SK-N-SH (cell line): ENCODE measurements around the gene HSF4. TPM values are rescaled to one million over a fixed set of nuclear protein-coding genes. Genes with fewer than 3 reads are reported as not detected.
A peak's percentile ranks its signal among the peaks of the same experiment; 100 is the strongest.

Experiments used
- CTCF ChIA-PET: fragments of 300-600, 350-600 bp; formaldehyde crosslinking; extraction: SDS; loops from one replicate; lab custom pipeline; 2021; lab: Yijun Ruan, JAX
- POLR2A ChIA-PET: fragments of 350-600 bp; sonication (Branson Sonifier 250); formaldehyde crosslinking; extraction: SDS; loops from one replicate; lab custom pipeline; 2020; ENCODE audit warnings: antibody characterized with exemption, inconsistent platforms; lab: Yijun Ruan, JAX
- DNase-seq: peaks from one replicate; pipeline ENCODE4 v3.0.0; 2012
- H2AFZ ChIP-seq: fragments of 200-600 bp; sonication (generic); 2 replicates; pipeline ENCODE4 v1.8.1; 2016; ENCODE audit warnings: antibody characterized with exemption, mild to moderate bottlenecking, low read depth
- H3F3A ChIP-seq: fragments of 200-600 bp; sonication (generic); replicated peaks from 2 replicates; pipeline ENCODE3; 2016; ENCODE audit warnings: antibody characterized with exemption, mild to moderate bottlenecking; ENCODE audit not compliant: insufficient read depth
- H3K27ac ChIP-seq, 2 experiments: fragments of 200-500 bp in 1 of 2; fragments of 200-600 bp in 1 of 2; sonication (Bioruptor generic) in 1 of 2; sonication (generic), shearing (Covaris generic) in 1 of 2; 2 replicates each; pipeline versions ENCODE4 v1.5.1 to v1.6.1; 2014 to 2016; ENCODE audit warnings: low read depth in 2 of 2, inconsistent platforms in 1 of 2, low read length in 1 of 2, mild to moderate bottlenecking in 1 of 2, mixed read lengths in 1 of 2
- H3K27me3 ChIP-seq: fragments of 200-600 bp; sonication (generic), shearing (Covaris generic); 2 replicates; pipeline ENCODE4 v1.6.1; 2016; ENCODE audit warnings: mixed run types; ENCODE audit not compliant: insufficient read depth
- H3K36me3 ChIP-seq, 2 experiments: fragments of 200-500 bp in 1 of 2; fragments of 200-600 bp in 1 of 2; sonication (Bioruptor generic) in 1 of 2; sonication (generic) in 1 of 2; replicated peaks in 1 of 2; 2 replicates each; pipeline versions ENCODE3 to v1.5.1; 2014 to 2016; ENCODE audit warnings: low read length in 1 of 2, mild to moderate bottlenecking in 1 of 2; ENCODE audit not compliant: insufficient read depth in 2 of 2, control insufficient read depth in 1 of 2
- H3K4me1 ChIP-seq, 2 experiments: fragments of 200-500 bp in 1 of 2; fragments of 200-600 bp in 1 of 2; sonication (Bioruptor generic) in 1 of 2; sonication (generic), shearing (Covaris generic) in 1 of 2; 2 replicates each; pipeline versions ENCODE4 v1.5.1 to v1.6.1; 2014 to 2016; ENCODE audit warnings: low read depth in 1 of 2, low read length in 1 of 2, mixed run types in 1 of 2; ENCODE audit not compliant: insufficient read depth in 2 of 2, control insufficient read depth in 1 of 2
- H3K4me2 ChIP-seq: fragments of 200-600 bp; sonication (generic), shearing (Covaris generic); 2 replicates; pipeline ENCODE4 v1.6.1; 2017; ENCODE audit warnings: mixed run types
- H3K4me3 ChIP-seq, 2 experiments: fragments of 200-500 bp in 1 of 2; fragments of 200-600 bp in 1 of 2; sonication (Bioruptor generic) in 1 of 2; sonication (generic), shearing (Covaris generic) in 1 of 2; 2 replicates each; pipeline versions ENCODE4 v1.5.1 to v1.8.1; 2014 to 2016; ENCODE audit warnings: low read depth in 2 of 2, inconsistent platforms in 1 of 2, low read length in 1 of 2, mild to moderate bottlenecking in 1 of 2, mixed read lengths in 1 of 2, moderate library complexity in 1 of 2
- H3K79me2 ChIP-seq: fragments of 200-600 bp; sonication (generic); 2 replicates; pipeline ENCODE4 v1.8.1; 2017; ENCODE audit warnings: mild to moderate bottlenecking; ENCODE audit not compliant: insufficient read depth
- H3K9ac ChIP-seq: fragments of 200-600 bp; sonication (generic); 2 replicates; pipeline ENCODE4 v1.6.1; 2017; ENCODE audit warnings: mixed run types
- H3K9me2 ChIP-seq: fragments of 200-600 bp; sonication (generic); 2 replicates; pipeline ENCODE4 v1.6.1; 2017; ENCODE audit warnings: mixed run types
- H3K9me3 ChIP-seq: fragments of 200-600 bp; sonication (generic); 2 replicates; pipeline ENCODE4 v1.6.1; 2017; ENCODE audit warnings: mixed run types, mild to moderate bottlenecking, moderate library complexity
- H4K20me1 ChIP-seq: fragments of 200-600 bp; sonication (generic); 2 replicates; pipeline ENCODE4 v1.6.1; 2017; ENCODE audit warnings: mild to moderate bottlenecking, mixed run types; ENCODE audit not compliant: insufficient read depth
- CHD2 ChIP-seq: fragments of 150-350 bp; IDR thresholded peaks from 2 replicates; pipeline ENCODE4 v1.6.1; 2018; ENCODE audit warnings: low read length; ENCODE audit not compliant: partially characterized antibody
- ELF1 ChIP-seq: IDR thresholded peaks from 2 replicates; pipeline ENCODE4 v1.4.0; 2012
- EP300 ChIP-seq, 2 experiments: IDR thresholded peaks; 2 replicates each; pipeline versions ENCODE4 v1.4.0 to v1.6.1; 2012; ENCODE audit warnings: borderline replicate concordance in 1 of 2, low read depth in 1 of 2, low read length in 1 of 2
- EZH2phosphoT487 ChIP-seq: fragments of 200-600 bp; sonication (generic); IDR thresholded peaks from 2 replicates; pipeline ENCODE4 v1.6.1; 2017; ENCODE audit warnings: low read depth, mixed run types, mild to moderate bottlenecking, antibody characterized with exemption, moderate library complexity, borderline replicate concordance
- FOXJ3 ChIP-seq: sonication (generic); formaldehyde crosslinking; IDR thresholded peaks from 2 replicates; pipeline ENCODE4 v1.5.1; 2020; ENCODE audit warnings: mild to moderate bottlenecking, missing genetic modification reagents
- FOXM1 ChIP-seq: IDR thresholded peaks from 2 replicates; pipeline ENCODE4 v1.4.0; 2012; ENCODE audit warnings: low read depth, mild to moderate bottlenecking
- MEF2A ChIP-seq: IDR thresholded peaks from 2 replicates; pipeline ENCODE4 v1.4.0; 2012; ENCODE audit warnings: low read depth, borderline replicate concordance
- NFIC ChIP-seq: IDR thresholded peaks from 2 replicates; pipeline ENCODE4 v1.4.0; 2012; ENCODE audit warnings: borderline replicate concordance
- RCOR1 ChIP-seq: fragments of 150-350 bp; IDR thresholded peaks from 2 replicates; pipeline ENCODE4 v1.6.1; 2017; ENCODE audit warnings: antibody characterized with exemption, low read length
- RXRA ChIP-seq: IDR thresholded peaks from 2 replicates; pipeline ENCODE4 v1.4.0; 2012; ENCODE audit warnings: low read depth, mild to moderate bottlenecking, borderline replicate concordance
- SMC3 ChIP-seq: IDR thresholded peaks from 2 replicates; pipeline ENCODE4 v1.6.1; 2012; ENCODE audit warnings: low read depth, low read length, improper control_type of control experiment
- TCF12 ChIP-seq: IDR thresholded peaks from 2 replicates; pipeline ENCODE4 v1.4.0; 2012
- TEAD4 ChIP-seq: IDR thresholded peaks from 2 replicates; pipeline ENCODE4 v1.4.0; 2012; ENCODE audit warnings: mild to moderate bottlenecking, borderline replicate concordance; ENCODE audit not compliant: insufficient read depth
- YY1 ChIP-seq: IDR thresholded peaks from 2 replicates; pipeline ENCODE4 v1.4.0; 2012; ENCODE audit warnings: low read depth, mild to moderate bottlenecking
- WGBS: methylation state at CpG from one replicate; pipeline ENCODE4 v1.1.6; 2017; ENCODE audit warnings: low lambda C conversion rate; 5-methylcytosine and 5-hydroxymethylcytosine counted together
- polyA plus RNA-seq, 3 experiments: library from polyadenylated mRNA; depleted of rRNA; stranded (reverse); fragments of >200 nt; gene quantifications; 2 replicates each; pipeline ENCODE4 v1.2.3, GENCODE V29; 2012
- TF ChIP-seq, protein P1 (sequence below): fragments of 150-350 bp; IDR thresholded peaks from 2 replicates; pipeline ENCODE4 v1.6.1; 2017; ENCODE audit warnings: antibody characterized with exemption, low read length, low read depth, borderline replicate concordance
- TF ChIP-seq, protein P2 (sequence below): IDR thresholded peaks from 2 replicates; pipeline ENCODE4 v1.6.1; 2012; ENCODE audit warnings: mild to moderate bottlenecking, low read depth, low read length, moderate library complexity

Gene HSF4
- polyA plus RNA-seq, 1 of the 3 experiments (the other 2 are of a cell fraction): 33.4 TPM

DNA sequence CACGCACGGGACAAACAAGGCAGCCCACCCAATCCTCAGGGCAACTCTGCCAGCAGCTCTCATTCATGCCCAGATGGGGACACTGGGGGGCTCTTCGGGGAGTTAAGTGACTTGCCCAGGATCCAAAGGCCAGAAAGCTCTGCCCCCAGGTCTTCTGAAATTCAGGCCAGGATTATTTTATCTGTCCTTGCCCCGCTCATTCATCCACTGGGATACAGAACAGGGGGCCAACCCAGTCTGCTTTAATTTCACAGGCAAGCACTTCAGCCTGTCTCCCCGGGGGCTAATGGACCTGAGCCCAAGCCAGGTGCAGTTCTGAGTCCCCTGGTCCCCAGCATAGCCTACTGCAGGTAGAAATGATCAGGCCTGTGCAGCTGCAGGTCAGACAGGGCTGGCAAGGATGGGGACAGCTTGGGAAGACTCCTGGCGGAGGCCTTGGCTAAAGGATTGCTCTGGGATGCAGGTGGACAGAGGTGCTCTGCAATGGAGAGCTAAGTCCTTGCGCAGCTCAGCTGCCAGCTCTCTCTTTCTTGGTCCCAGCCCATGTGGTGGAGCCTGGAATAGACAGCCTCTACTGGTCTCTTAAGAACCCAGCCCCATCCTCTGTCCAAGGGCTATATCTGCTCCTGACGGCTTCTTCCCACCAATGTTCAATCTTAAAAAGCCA lies 13.0 kb upstream of the HSF4 start:
- H3K27ac ChIP-seq: peak overlapping the region in 1 of 2 experiments; percentile 90; a peak in 2 of 4 replicates
- H4K20me1 ChIP-seq: peaks cover 15% of the 10 kb centered on the region
- POLR2A ChIA-PET: interaction anchor here (0.6 to 1.8 kb wide), 7 partner anchors 10 to 137 kb away, joined by 3 to 8 read pairs (median 4); partner anchors contain the start of gene CBFB
- H3K9me3 ChIP-seq: no peaks in the 10 kb centered on the region
- no peaks in the 10 kb centered on the region for H3K27me3 ChIP-seq
- no peaks in the 10 kb centered on the region for H3K9me2 ChIP-seq
- 0 out of 2 replicates have a peak overlapping the region, but pooled peaks have one; percentile 43 for H2AFZ ChIP-seq
- CTCF ChIA-PET: interaction anchor here (0.5 to 14.2 kb wide), 19 partner anchors 9 to 251 kb away, joined by 3 to 470 read pairs (median 4); partner anchors contain the start of genes CBFB, CES3, FBXL8 and TRADD
- no peak for TF ChIP-seq MEF2A
- no peak for TF ChIP-seq CHD2
- TF ChIP-seq TCF12: 0 out of 2 replicates have a peak, but pooled peaks have one; percentile 2
- TF ChIP-seq RXRA: no peak
- TF ChIP-seq NFIC: no peak
- no peak for TF ChIP-seq RCOR1
- TF ChIP-seq, protein P1, sequence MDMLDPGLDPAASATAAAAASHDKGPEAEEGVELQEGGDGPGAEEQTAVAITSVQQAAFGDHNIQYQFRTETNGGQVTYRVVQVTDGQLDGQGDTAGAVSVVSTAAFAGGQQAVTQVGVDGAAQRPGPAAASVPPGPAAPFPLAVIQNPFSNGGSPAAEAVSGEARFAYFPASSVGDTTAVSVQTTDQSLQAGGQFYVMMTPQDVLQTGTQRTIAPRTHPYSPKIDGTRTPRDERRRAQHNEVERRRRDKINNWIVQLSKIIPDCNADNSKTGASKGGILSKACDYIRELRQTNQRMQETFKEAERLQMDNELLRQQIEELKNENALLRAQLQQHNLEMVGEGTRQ: no peak
- TF ChIP-seq, all 33 proteins: peak for 1
- no peak for DNase-seq
- Histone ChIP-seq H3K36me3 (peaks cover 10 to 25% of the 10 kb centered on the region in 2 experiments), H3K4me1 (peaks cover 0 to 11% of the 10 kb centered on the region in 2 experiments; a peak in 1 of 4 replicates), H3F3A (peaks cover 8% of the 10 kb centered on the region), H3K4me2 (no peak overlapping the region; the same call in 1 of the 2 replicates), H3K9ac (no peak overlapping the region), H3K4me3 (peak overlapping the region in 1 of 2 experiments; percentile 66; a peak in 1 of 4 replicates), H3K79me2 (no peaks in the 10 kb centered on the region)
- 67% methylated on average over 6 of the region's 8 CpGs for WGBS

DNA sequence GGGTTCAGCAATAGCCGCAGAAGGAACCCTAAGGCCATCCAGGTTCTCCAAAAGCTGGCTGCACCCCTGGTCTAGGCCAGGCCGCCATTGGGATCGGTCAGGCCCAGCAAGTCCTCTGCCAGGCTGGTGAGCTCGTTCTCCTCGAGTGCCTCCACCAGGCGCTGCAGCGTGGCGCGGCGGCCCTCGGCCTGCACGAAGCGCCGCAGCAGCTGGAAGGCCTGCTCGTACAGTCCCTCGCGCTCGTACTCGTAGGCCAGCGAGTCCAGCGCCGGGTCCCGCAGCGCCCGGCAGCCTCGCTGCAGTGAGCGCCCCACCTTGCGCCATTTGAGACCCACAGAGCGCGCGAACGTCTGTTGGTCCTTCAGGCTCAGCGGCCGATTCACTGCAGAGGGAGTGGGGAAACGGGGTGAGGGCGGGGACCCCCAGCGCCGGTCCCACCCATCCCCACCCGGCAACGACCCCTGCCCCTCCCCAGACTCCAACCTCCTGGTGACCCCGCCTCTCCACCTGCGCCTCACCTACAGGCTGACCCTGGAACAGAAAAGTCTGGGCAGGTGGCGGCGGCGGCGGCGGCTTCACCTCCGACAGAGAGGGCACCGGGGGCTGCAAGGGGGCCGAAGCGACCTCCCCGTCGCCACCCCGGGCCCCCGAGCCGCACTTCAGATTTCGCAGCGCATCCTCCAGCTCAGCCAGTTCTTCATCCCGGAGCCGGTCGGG lies 9.8 kb upstream of the HSF4 start:
- H3K4me1 ChIP-seq: peaks cover 4 to 19% of the 10 kb centered on the region in 2 experiments; a peak in 1 of 4 replicates
- H3K79me2 ChIP-seq: no peaks in the 10 kb centered on the region
- H3K9me3 ChIP-seq: no peaks in the 10 kb centered on the region
- H3K27me3 ChIP-seq: no peaks in the 10 kb centered on the region
- peak overlapping the region; percentile 27 to 32; a peak in 3 of 4 replicates for H3K4me3 ChIP-seq
- H3K9ac ChIP-seq: no peak overlapping the region
- TF ChIP-seq TEAD4: no peak
- TF ChIP-seq FOXM1: no peak
- no peak for TF ChIP-seq EZH2phosphoT487
- TF ChIP-seq ELF1: no peak
- TF ChIP-seq EP300 (IDR thresholded peaks at IDR 0.05; ENCODE audit: borderline replicate concordance in 1 of 2, low read depth in 1 of 2, low read length in 1 of 2): no peak
- TF ChIP-seq FOXJ3 (CRISPR knock-in tag): no peak
- TF ChIP-seq SMC3: no peak
- no peak for TF ChIP-seq YY1
- TF ChIP-seq RXRA: no peak
- TF ChIP-seq, protein P2, sequence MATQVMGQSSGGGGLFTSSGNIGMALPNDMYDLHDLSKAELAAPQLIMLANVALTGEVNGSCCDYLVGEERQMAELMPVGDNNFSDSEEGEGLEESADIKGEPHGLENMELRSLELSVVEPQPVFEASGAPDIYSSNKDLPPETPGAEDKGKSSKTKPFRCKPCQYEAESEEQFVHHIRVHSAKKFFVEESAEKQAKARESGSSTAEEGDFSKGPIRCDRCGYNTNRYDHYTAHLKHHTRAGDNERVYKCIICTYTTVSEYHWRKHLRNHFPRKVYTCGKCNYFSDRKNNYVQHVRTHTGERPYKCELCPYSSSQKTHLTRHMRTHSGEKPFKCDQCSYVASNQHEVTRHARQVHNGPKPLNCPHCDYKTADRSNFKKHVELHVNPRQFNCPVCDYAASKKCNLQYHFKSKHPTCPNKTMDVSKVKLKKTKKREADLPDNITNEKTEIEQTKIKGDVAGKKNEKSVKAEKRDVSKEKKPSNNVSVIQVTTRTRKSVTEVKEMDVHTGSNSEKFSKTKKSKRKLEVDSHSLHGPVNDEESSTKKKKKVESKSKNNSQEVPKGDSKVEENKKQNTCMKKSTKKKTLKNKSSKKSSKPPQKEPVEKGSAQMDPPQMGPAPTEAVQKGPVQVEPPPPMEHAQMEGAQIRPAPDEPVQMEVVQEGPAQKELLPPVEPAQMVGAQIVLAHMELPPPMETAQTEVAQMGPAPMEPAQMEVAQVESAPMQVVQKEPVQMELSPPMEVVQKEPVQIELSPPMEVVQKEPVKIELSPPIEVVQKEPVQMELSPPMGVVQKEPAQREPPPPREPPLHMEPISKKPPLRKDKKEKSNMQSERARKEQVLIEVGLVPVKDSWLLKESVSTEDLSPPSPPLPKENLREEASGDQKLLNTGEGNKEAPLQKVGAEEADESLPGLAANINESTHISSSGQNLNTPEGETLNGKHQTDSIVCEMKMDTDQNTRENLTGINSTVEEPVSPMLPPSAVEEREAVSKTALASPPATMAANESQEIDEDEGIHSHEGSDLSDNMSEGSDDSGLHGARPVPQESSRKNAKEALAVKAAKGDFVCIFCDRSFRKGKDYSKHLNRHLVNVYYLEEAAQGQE: no peak
- TF ChIP-seq, all 33 proteins: peak for 0
- Histone ChIP-seq H3K27ac (no peak overlapping the region), H3K9me2 (no peaks in the 10 kb centered on the region), H2AFZ (no peak overlapping the region), H3K4me2 (peak overlapping the region; percentile 65; the same call in 1 of the 2 replicates), H3F3A (peaks cover 11% of the 10 kb centered on the region), H3K36me3 (peaks cover 0 to 4% of the 10 kb centered on the region in 2 experiments), H4K20me1 (peaks cover 26% of the 10 kb centered on the region)
- 66% methylated on average over 43 of the region's 61 CpGs for WGBS
- POLR2A ChIA-PET: interaction anchor here (0.8 to 1.1 kb wide), 2 partner anchors 47 to 137 kb away, joined by 3 to 5 read pairs; no protein-coding TSS in a partner anchor
- CTCF ChIA-PET: interaction anchor here (0.6 to 14.2 kb wide), 79 partner anchors 10 to 463 kb away, joined by 3 to 470 read pairs (median 7); partner anchors contain the start of genes CBFB, CES3, CES4A and CIAO2B
- DNase-seq: no peak
